Adrenal gland (tissue), 5 donors: ENCODE measurements around the gene ATF7IP.

Experiments
- CTCF ChIP-seq, 6 experiments: fragments of 450-650 bp in 4 of 6; fragments of 200-600 bp in 2 of 6; sonication (generic) in 1 of 6; IDR thresholded peaks; 1 replicate in 5 of 6; 2 replicates in 1 of 6; pipeline versions ENCODE4 v1.5.1 to v1.8.0; 2016 to 2021; ENCODE audit warnings: antibody characterized with exemption in 6 of 6, mild to moderate bottlenecking in 2 of 6, moderate library complexity in 1 of 6
- POLR2A ChIP-seq, 2 donors: fragments of 450-650 bp; IDR thresholded peaks; one replicate each; pipeline ENCODE4 v1.6.1; 2017; ENCODE audit warnings: antibody characterized with exemption in 2 of 2, mild to moderate bottlenecking in 2 of 2, moderate library complexity in 1 of 2
- donor health status: DM: no; HTN: no; CAD: no.

GRCh38 chr12:14403293-14403692, 37.8 kb downstream of the ATF7IP start:
- no peak for TF ChIP-seq CTCF (IDR thresholded peaks at IDR 0.05)
- no peak for TF ChIP-seq POLR2A (IDR thresholded peaks at IDR 0.05)
